ENCODE measurements around the gene SEC22B.
"Not testable (repeated sequence)": the region's sequence is repeated elsewhere in the genome, so short reads cannot be mapped to it uniquely, and the experiment has no call there.

The SEC22B gene

DNA sequence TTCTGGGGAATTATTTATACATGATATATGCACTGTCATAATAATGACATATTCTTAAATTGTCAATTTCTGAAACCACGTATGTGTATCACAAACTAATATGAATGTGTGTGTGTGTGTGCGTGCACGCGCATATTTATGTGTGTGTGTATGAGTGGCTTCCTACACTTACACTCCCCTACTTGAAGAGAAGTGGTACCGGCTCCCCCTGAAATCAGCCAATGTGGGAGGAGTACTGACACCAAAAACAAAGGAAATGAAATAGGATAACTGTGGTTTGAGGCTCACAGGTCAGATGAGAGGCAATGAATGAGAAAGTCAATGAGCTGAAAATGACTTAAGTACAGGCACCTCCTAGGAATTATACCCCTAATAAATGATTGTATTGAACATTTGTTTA is 64.1 kb downstream of the SEC22B start:
- not testable (repeated sequence) for DNase-seq

DNA sequence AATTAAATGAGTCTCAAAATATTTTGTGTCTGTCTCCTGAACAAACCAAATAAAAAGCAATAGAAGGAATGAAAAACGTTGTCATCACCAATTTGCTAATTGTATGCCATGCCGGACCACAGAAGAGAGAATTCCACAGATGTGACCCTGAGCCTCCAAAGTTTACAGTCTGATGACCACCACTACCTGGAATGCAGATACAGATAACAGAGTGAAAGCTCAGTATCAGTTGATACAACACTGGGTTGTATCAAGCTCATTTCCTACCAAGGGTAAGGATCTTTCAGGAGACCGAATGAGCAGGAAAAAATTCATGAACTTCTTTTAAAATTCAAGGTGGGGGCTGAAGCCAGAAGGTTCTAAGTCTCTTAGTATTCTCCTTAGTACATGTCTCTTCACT is 64.5 kb downstream of the SEC22B start:
- not testable (repeated sequence) for DNase-seq

DNA sequence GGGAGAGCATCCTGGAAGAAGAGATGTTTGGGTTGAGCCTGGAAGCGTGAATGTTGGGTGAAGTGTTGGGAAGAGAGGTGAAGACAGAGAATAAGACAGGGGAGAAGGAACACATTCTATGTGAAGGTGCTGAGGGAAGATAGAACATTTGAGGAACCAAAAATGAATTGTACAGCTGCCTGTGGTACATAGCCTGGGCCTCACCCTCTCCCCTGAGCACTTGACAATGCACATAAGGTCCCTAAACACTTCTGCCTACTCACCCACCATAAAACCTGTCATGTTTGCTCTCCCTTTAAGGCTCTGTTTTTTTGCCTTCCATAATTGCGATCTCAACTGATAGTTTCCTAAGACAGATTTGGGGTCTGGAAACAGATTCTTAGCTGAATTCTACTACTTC is 65.3 kb downstream of the SEC22B start:
- DNase-seq: not testable (repeated sequence)

DNA sequence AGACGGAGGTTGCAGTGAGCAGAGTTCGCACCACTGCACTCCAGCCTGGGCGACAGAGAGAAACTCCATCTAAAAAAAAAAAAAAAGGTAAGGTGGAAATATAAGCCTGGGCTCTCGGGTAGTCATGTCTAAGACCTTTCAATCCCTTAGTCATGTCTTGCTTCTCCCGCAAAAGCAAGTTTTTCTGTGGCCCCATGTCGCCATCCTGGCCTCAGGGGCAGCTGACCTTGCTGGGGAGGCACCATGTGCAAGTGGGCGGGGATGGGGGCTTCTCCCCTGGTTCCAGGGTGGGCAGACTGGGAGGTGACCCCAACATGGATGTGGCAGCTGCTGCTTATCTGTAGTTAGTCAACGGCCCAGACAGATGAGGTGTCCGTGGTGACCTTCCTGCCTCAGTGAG is 66.7 kb downstream of the SEC22B start:
- not testable (repeated sequence) for DNase-seq

DNA sequence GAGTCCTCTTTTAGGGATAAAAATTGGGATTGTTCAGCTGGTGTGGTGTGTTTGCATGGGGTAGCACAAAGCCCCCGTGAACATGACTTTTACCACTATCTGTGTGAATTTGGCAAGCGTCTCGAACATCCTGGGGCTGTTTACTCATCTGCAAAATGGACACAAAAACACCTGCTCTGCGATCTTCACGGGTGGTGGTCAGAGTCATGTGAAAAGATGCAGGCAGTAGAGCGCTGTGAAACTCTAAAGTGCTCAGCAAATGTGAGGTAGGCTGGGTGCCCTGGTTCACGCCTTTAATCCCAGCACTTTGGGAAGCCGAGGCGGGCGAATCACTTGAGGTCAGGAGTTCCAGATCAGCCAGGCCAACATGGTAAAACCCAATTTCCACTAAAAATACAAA is 67.1 kb downstream of the SEC22B start:
- DNase-seq: not testable (repeated sequence)

DNA sequence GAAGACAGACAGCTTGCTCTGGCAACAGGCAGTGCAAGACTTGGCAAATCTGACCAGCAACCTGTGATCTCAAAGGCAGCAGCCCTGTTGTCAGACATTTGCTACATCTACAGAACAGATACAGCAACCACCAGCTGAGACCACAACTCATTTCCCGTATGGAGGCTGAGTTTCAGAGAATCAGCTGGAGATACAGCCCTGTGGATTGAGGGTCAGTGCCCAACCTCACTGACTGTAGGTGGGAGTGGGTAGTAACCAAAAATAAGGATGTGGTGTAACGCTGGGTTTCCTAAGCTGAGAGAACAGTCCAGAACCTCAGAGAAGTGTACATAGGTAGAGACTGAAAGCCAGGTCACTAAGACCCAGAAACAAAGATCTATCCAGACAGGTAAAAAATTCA is 71.0 kb downstream of the SEC22B start:
- not testable (repeated sequence) for DNase-seq

DNA sequence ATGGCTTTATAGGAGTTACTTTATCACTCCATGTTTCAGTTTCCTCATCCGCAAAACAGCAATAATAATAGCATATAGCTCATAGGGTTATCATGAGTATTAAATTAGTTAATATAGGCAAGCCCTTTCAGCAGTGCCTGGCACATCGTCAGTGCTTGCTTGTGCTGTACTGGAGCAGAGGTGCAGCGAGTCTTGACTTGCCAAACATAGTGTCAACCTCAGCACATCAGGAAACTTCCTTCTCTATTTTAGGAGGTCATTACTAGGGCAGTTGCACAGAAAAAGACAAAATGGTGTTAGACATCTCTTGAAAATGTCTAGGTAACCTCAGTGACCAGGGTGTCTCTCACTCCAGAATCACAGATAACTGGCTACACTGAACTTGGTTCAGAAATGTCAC is 72.6 kb downstream of the SEC22B start:
- not testable (repeated sequence) for DNase-seq

DNA sequence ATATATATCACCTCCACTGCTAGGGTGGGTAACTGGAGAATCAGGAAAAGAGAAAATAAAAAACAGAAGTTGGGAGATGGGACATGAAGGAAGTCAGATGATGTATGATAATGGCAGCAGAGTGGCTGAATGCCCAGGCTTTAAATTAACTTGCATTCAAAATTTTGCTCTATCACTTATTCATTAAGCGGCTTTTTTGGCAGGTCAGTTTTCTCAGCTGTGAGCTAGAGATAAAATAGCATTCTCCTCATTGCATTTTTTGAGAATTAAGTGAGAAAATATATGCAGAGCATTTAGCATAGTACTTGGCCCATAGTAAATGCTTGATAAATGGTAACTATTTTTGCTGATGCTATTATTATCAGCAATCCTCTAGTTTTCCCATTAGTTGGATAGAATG is 74.7 kb downstream of the SEC22B start:
- DNase-seq: not testable (repeated sequence)
